Neural cell (in vitro differentiated cells): ENCODE measurements around the gene WNT2B.

Source experiments
- EZH2 ChIP-seq: fragments of 200-600, 300-800 bp; shearing (Covaris generic), sonication (generic); IDR thresholded peaks from 2 replicates; pipeline ENCODE4 v1.6.1; 2014; ENCODE audit warnings: antibody characterized with exemption, low read length, borderline replicate concordance, mild to moderate bottlenecking; ENCODE audit not compliant: insufficient read depth, poor library complexity, severe bottlenecking
- TF ChIP-seq, protein P1 (sequence below): fragments of 450-650 bp; IDR thresholded peaks from 2 replicates; pipeline ENCODE4 v1.5.1; 2014; ENCODE audit warnings: antibody characterized with exemption, mild to moderate bottlenecking, moderate library complexity; ENCODE audit not compliant: poor library complexity, severe bottlenecking

DNA sequence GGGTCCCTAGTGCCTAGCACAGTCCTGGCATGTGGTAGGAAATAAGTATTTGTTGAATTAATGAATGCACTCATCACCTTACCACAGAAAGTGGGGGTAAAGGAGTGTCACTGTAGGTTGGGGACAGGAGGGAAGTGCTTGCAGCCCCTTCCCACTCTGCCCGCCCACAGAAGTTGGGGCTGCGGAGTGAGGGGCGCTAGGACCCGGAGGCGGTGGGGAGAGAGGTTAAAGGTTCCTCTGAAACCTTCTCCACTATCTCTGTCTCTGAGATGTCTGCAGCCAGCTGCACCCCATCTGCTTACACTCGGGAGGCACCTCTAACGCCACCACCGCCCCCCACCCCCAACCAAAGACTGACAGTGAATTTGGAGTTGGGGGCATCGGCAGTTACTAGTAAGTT is 1.4 kb upstream of the WNT2B start:
- TF ChIP-seq, protein P1, sequence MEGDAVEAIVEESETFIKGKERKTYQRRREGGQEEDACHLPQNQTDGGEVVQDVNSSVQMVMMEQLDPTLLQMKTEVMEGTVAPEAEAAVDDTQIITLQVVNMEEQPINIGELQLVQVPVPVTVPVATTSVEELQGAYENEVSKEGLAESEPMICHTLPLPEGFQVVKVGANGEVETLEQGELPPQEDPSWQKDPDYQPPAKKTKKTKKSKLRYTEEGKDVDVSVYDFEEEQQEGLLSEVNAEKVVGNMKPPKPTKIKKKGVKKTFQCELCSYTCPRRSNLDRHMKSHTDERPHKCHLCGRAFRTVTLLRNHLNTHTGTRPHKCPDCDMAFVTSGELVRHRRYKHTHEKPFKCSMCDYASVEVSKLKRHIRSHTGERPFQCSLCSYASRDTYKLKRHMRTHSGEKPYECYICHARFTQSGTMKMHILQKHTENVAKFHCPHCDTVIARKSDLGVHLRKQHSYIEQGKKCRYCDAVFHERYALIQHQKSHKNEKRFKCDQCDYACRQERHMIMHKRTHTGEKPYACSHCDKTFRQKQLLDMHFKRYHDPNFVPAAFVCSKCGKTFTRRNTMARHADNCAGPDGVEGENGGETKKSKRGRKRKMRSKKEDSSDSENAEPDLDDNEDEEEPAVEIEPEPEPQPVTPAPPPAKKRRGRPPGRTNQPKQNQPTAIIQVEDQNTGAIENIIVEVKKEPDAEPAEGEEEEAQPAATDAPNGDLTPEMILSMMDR: no peak
- TF ChIP-seq EZH2: no peak
